HG02981 (cell line): Measurements from ENCODE around the gene PC.

Experiments used
- ATAC-seq: cut with Tn5 transposase; IDR thresholded peaks from one replicate; pipeline ENCODE4 v1.9.1; 2021; ENCODE audit warnings: mild to moderate bottlenecking, moderate library complexity; ENCODE audit not compliant: unreplicated experiment

The PC gene

GRCh38 chr11:66958956-66959274, 732 bp upstream of the PC start:
- no peak for ATAC-seq

DNA sequence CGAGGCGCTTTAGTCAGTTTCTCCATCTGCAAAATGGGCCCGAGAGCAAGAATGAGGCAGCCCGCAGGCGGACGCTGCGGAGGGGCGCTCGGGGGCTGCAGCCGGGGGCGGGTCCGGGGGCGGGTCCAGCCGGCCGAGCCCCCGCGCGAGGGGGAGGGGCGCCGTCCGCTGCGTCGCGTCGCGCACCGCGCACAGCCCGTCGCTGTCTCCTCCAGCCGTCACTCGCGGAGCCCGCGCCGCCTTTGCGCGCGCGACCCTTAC, 282 bp downstream of the PC start:
- no peak for ATAC-seq

DNA sequence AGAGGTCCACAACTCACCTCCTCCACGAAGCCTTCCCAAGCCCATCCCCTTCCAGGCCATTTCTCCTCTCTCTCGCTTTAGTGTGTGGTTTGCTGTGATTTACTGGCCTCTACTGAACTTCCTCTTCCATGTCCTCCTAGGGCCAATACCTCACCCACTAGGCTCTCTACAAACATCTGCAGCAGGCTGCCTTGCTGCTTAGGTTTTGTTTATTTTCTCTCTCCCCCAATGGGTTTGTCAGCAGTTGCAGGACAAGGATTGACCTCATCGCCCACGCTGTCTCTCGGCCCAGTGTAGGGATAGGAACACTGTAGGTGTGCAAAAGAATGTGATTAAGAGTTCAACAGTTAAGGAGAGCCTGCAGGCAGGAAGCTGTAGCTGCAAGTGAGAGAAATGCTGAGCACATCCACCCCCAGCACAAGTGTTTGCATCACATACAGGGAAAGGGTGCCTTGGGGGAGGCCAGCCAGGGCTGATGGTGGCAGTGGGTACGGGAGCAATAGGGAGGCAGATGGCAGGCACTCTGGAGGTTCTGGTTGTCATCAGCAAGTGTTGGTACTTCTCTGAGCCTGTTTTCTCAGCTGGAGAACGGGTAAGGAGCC, 1.4 kb downstream of the PC start:
- ATAC-seq, result no peak

DNA sequence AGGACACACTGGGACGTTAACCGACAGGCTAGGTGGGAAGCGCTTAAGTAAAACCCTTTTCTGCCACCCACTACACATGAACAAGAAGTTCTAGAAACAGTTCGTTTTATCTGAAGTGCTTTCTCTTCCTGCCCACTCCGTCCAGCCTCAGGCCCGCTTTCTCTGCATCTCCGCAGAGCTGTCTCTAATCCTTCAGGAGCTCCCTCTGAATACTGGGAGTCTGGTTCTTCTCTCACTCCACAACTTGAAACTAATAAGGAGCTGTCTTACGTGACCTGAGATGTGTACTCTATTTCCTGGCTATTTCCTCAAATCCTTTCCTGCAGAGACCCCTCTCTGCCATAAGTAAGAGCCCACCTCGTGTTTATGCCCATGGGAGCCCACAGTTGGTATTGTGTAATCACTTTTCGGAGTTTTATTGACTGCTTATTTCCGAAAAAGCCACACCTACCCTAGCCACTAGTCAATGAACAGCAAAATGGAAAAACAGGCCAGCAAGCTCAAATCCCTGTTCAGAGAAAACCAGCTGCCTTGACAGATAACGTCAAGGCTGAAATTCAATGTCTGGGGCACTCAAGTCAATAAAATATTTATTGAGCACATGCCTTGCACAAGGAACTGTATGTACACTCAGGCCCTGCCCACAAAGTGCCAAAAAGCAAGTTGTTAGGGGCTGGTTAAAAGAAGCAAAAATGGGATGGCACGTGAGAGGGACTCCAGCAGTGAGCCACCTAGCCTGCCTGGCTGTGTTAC, 4.9 kb downstream of the PC start:
- no peak for ATAC-seq

GRCh38 chr11:66951927-66952337, 6.3 kb downstream of the PC start:
- ATAC-seq, result no peak

DNA sequence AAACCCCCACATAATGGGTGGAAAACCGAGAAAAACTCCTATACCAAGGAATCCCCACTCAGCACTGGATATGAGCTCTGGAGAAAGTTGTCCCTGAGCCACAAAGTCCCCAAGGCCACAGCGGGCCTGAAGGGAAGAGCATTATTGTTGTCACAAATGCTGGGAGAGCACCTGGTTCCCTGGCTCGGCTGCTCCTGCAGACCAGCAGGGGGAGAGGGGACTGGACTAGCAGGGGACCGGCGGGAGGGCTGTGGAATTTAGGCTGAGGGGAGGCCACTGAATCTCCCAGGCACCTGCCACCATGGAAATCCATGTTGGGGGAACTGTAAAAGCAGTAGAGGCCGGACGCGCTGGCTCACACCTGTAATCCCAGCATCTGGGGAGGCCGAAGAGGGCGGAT, 7.0 kb downstream of the PC start:
- no peak for ATAC-seq

GRCh38 chr11:66950112-66950535, 8.1 kb downstream of the PC start:
- no peak for ATAC-seq

GRCh38 chr11:66938582-66939135, 19.5 kb downstream of the PC start:
- ATAC-seq, result no peak

GRCh38 chr11:66937193-66937733, 20.9 kb downstream of the PC start:
- no peak for ATAC-seq

- ATAC-seq, result no peak
Observed at GRCh38 chr11:66936311-66936711, 21.9 kb downstream of the PC start.

DNA sequence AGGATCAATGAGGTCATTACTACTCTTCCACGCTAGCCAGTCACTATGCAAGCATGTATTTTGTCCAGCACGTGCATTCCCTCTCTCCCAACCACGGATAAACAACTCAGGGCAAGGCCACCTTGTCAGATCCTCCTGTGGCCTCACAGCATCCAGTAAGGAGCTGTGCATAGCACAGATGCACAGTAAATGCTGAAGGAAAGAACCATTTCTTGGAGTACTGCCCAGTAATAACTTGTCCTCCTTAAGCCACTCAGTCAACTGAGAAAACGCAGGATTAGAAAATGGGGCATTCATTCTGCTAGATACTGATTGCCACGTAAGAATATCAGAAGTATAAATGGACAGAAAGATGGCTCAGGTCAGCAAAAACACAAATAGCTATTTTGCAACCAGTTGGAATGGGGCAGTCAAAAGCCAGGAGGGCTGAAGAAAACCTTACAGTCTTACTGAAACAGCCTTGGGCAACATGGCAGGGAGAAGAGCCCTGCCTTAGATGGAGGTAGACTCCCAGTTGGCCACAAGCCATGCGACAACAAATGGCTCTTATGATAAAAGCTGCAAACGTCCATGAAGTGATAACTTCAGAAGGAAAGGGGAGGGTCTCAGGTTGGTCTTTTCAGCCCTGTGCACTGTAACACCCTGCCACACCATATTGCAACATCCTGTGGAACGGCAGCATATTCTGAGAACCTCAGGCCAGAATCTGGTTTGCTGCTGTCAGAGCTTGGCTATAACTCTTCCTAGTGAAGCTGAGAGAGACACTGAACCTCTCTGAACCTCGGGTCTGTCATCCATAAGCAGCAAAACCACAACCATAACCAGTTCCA, 23.0 kb downstream of the PC start:
- ATAC-seq, result no peak

GRCh38 chr11:66933531-66933930, 24.7 kb downstream of the PC start:
- no peak for ATAC-seq

- no peak for ATAC-seq
Observed at GRCh38 chr11:66932543-66932942, 25.6 kb downstream of the PC start.

- ATAC-seq, result no peak
Observed at GRCh38 chr11:66929753-66930152, 28.4 kb downstream of the PC start.

DNA sequence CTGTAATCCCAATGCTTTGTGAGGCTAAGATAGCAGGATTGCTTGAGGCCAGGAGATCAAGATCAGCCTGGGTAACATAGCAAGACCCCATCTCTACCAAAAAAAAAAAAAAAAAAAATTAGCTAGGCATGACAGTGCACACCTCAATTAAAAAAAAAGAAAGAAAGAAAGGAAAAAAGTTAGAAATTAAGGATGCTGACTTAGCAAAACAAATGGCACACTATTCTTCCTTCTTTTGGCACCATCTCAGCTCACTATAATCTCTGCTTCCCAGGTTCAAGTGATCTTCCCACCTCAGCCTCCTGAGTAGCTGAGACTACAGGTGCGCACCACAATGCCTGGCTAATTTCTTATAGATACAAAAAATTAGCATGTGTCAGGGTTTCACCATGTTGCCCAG, 33.9 kb downstream of the PC start:
- ATAC-seq, result no peak

DNA sequence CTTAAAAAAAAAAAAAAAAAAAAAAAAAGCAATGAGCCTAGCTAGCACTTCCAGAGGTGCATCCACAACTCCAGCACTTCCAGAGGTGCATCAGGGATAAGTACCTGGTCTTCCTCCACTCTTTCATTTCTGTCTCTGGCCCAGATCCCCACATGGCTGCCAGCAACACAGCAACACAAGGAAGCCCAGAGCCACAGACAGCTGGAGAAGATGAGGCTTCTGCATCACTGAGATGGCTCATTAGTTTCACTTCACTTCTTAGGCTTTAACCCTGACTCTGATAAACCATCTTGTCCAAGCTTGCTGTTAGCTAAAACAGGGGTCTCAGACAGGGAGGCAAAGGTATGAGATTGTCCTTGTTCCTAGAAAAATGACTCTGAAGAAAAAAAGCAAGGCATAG, 35.6 kb downstream of the PC start:
- no peak for ATAC-seq

- no peak for ATAC-seq
Observed at GRCh38 chr11:66920978-66921784, 37.0 kb downstream of the PC start.

- no peak for ATAC-seq
Observed at GRCh38 chr11:66919923-66920322, 38.3 kb downstream of the PC start.

- ATAC-seq, result no peak
Observed at GRCh38 chr11:66918741-66919140, 39.4 kb downstream of the PC start.

GRCh38 chr11:66915866-66916265, 42.3 kb downstream of the PC start:
- ATAC-seq, result no peak
